Measurements from ENCODE around the gene CEP85. TPM values are rescaled to one million over a fixed set of nuclear protein-coding genes. Genes with fewer than 3 reads are reported as not detected.
A peak's percentile ranks its signal among the peaks of the same experiment; 100 is the strongest.
"Not testable (repeated sequence)": the region's sequence is repeated elsewhere in the genome, so short reads cannot be mapped to it uniquely, and the experiment has no call there.

The CEP85 gene
- total and polyA plus RNA-seq, 2 donors: 9.7 to 18.7 TPM

GRCh38 chr1:26289158-26290059, 55.4 kb downstream of the CEP85 start:
- WGBS: 33% methylated on average over 21 of the region's 21 CpGs

GRCh38 chr1:26290122-26290881, 56.3 kb downstream of the CEP85 start:
- H3K27me3 ChIP-seq (ENCODE audit: control insufficient read depth in 2 of 2, insufficient read depth in 1 of 2, low read length in 1 of 2): no peaks in the 10 kb centered on the region
- no peak overlapping the region for H3K4me3 ChIP-seq (ENCODE audit: low read length in 2 of 2)
- peaks cover 66 to 77% of the 10 kb centered on the region in 2 donors for H3K4me1 ChIP-seq (ENCODE audit: control insufficient read depth in 2 of 2, insufficient read depth in 2 of 2, low read length in 2 of 2)
- H3K36me3 ChIP-seq (ENCODE audit: control insufficient read depth in 2 of 2, insufficient read depth in 2 of 2, low read length in 1 of 2): peaks cover 5 to 18% of the 10 kb centered on the region in 2 donors
- peak overlapping the region; percentile 99 for H3K27ac ChIP-seq (ENCODE audit: low read depth in 1 of 2, low read length in 1 of 2)
- DNase-seq (ENCODE audit: low read depth in 6 of 9, low spot score in 9 of 9): peak in 1 of 9 donors; percentile 64
- 58% methylated on average over 11 of the region's 11 CpGs for WGBS
- H3K9me3 ChIP-seq (ENCODE audit: control insufficient read depth in 2 of 2, insufficient read depth in 1 of 2, low read length in 1 of 2): peaks cover 0 to 18% of the 10 kb centered on the region in 2 donors

More at GRCh38 chr1:26289158-26290059, 55.4 kb downstream of the CEP85 start:
- H3K27ac ChIP-seq (ENCODE audit: low read depth in 1 of 2, low read length in 1 of 2): peak overlapping the region; percentile 99
- peaks cover 74 to 86% of the 10 kb centered on the region in 2 donors for H3K4me1 ChIP-seq (ENCODE audit: control insufficient read depth in 2 of 2, insufficient read depth in 2 of 2, low read length in 2 of 2)
- H3K4me3 ChIP-seq (ENCODE audit: low read length in 2 of 2): no peak overlapping the region
- H3K27me3 ChIP-seq (ENCODE audit: control insufficient read depth in 2 of 2, insufficient read depth in 1 of 2, low read length in 1 of 2): no peaks in the 10 kb centered on the region
- H3K36me3 ChIP-seq (ENCODE audit: control insufficient read depth in 2 of 2, insufficient read depth in 2 of 2, low read length in 1 of 2): peaks cover 5 to 19% of the 10 kb centered on the region in 2 donors
- peaks cover 0 to 18% of the 10 kb centered on the region in 2 donors for H3K9me3 ChIP-seq (ENCODE audit: control insufficient read depth in 2 of 2, insufficient read depth in 1 of 2, low read length in 1 of 2)
- DNase-seq (ENCODE audit: low read depth in 6 of 9, low spot score in 9 of 9): peak in 5 of 9 donors; percentile 63 to 89 (median 71)

GRCh38 chr1:26290882-26291261, 56.9 kb downstream of the CEP85 start:
- Histone ChIP-seq H3K4me1 (ENCODE audit: control insufficient read depth in 2 of 2, insufficient read depth in 2 of 2, low read length in 2 of 2) (peaks cover 60 to 71% of the 10 kb centered on the region in 2 donors), H3K9me3 (ENCODE audit: control insufficient read depth in 2 of 2, insufficient read depth in 1 of 2, low read length in 1 of 2) (peaks cover 0 to 18% of the 10 kb centered on the region in 2 donors), H3K36me3 (ENCODE audit: control insufficient read depth in 2 of 2, insufficient read depth in 2 of 2, low read length in 1 of 2) (peaks cover 5 to 22% of the 10 kb centered on the region in 2 donors), H3K27me3 (ENCODE audit: control insufficient read depth in 2 of 2, insufficient read depth in 1 of 2, low read length in 1 of 2) (no peaks in the 10 kb centered on the region), H3K4me3 (ENCODE audit: low read length in 2 of 2) (no peak overlapping the region), H3K27ac (ENCODE audit: low read depth in 1 of 2, low read length in 1 of 2) (peak overlapping the region; percentile 99)
- 78% methylated on average over 11 of the region's 11 CpGs for WGBS
- DNase-seq (ENCODE audit: low read depth in 6 of 9, low spot score in 9 of 9): peak in 1 of 9 donors; percentile 44

GRCh38 chr1:26291433-26291832, 57.4 kb downstream of the CEP85 start:
- no peak for DNase-seq (ENCODE audit: low read depth in 6 of 9, low spot score in 9 of 9)
- peak overlapping the region; percentile 99 for H3K27ac ChIP-seq (ENCODE audit: low read depth in 1 of 2, low read length in 1 of 2)
- H3K4me3 ChIP-seq (ENCODE audit: low read length in 2 of 2): no peak overlapping the region
- 88% methylated on average over 3 of the region's 3 CpGs for WGBS
- peaks cover 56 to 66% of the 10 kb centered on the region in 2 donors for H3K4me1 ChIP-seq (ENCODE audit: control insufficient read depth in 2 of 2, insufficient read depth in 2 of 2, low read length in 2 of 2)
- peaks cover 0 to 18% of the 10 kb centered on the region in 2 donors for H3K9me3 ChIP-seq (ENCODE audit: control insufficient read depth in 2 of 2, insufficient read depth in 1 of 2, low read length in 1 of 2)
- H3K27me3 ChIP-seq (ENCODE audit: control insufficient read depth in 2 of 2, insufficient read depth in 1 of 2, low read length in 1 of 2): no peaks in the 10 kb centered on the region
- H3K36me3 ChIP-seq (ENCODE audit: control insufficient read depth in 2 of 2, insufficient read depth in 2 of 2, low read length in 1 of 2): peaks cover 5 to 27% of the 10 kb centered on the region in 2 donors

GRCh38 chr1:26291939-26292338, 57.9 kb downstream of the CEP85 start:
- Histone ChIP-seq H3K27ac (ENCODE audit: low read depth in 1 of 2, low read length in 1 of 2) (peak overlapping the region; percentile 54 to 99), H3K9me3 (ENCODE audit: control insufficient read depth in 2 of 2, insufficient read depth in 1 of 2, low read length in 1 of 2) (peaks cover 0 to 18% of the 10 kb centered on the region in 2 donors), H3K27me3 (ENCODE audit: control insufficient read depth in 2 of 2, insufficient read depth in 1 of 2, low read length in 1 of 2) (no peaks in the 10 kb centered on the region), H3K36me3 (ENCODE audit: control insufficient read depth in 2 of 2, insufficient read depth in 2 of 2, low read length in 1 of 2) (peaks cover 6 to 32% of the 10 kb centered on the region in 2 donors), H3K4me1 (ENCODE audit: control insufficient read depth in 2 of 2, insufficient read depth in 2 of 2, low read length in 2 of 2) (peaks cover 51 to 61% of the 10 kb centered on the region in 2 donors), H3K4me3 (ENCODE audit: low read length in 2 of 2) (no peak overlapping the region)
- DNase-seq (ENCODE audit: low read depth in 6 of 9, low spot score in 9 of 9): no peak
- WGBS: 95% methylated on average over 4 of the region's 4 CpGs

- 95% methylated on average over 5 of the region's 5 CpGs for WGBS
- not testable (repeated sequence) for DNase-seq (ENCODE audit: low read depth in 6 of 9, low spot score in 9 of 9); H3K4me3 ChIP-seq (ENCODE audit: low read length in 2 of 2); H3K27ac ChIP-seq (ENCODE audit: low read depth in 1 of 2, low read length in 1 of 2); H3K27me3 ChIP-seq (ENCODE audit: control insufficient read depth in 2 of 2, insufficient read depth in 1 of 2, low read length in 1 of 2)
- H3K9me3 ChIP-seq (ENCODE audit: control insufficient read depth in 2 of 2, insufficient read depth in 1 of 2, low read length in 1 of 2): peaks cover 0 to 18% of the 10 kb centered on the region in 2 donors
- H3K36me3 ChIP-seq (ENCODE audit: control insufficient read depth in 2 of 2, insufficient read depth in 2 of 2, low read length in 1 of 2): peaks cover 14 to 40% of the 10 kb centered on the region in 2 donors
- peaks cover 45 to 53% of the 10 kb centered on the region in 2 donors for H3K4me1 ChIP-seq (ENCODE audit: control insufficient read depth in 2 of 2, insufficient read depth in 2 of 2, low read length in 2 of 2)
Measured at GRCh38 chr1:26292735-26293134, 58.7 kb downstream of the CEP85 start.

- no peak for DNase-seq (ENCODE audit: low read depth in 6 of 9, low spot score in 9 of 9)
- Histone ChIP-seq H3K27me3 (ENCODE audit: control insufficient read depth in 2 of 2, insufficient read depth in 1 of 2, low read length in 1 of 2) (no peaks in the 10 kb centered on the region), H3K4me3 (ENCODE audit: low read length in 2 of 2) (no peak overlapping the region), H3K9me3 (ENCODE audit: control insufficient read depth in 2 of 2, insufficient read depth in 1 of 2, low read length in 1 of 2) (peaks cover 0 to 18% of the 10 kb centered on the region in 2 donors), H3K4me1 (ENCODE audit: control insufficient read depth in 2 of 2, insufficient read depth in 2 of 2, low read length in 2 of 2) (peaks cover 33 to 40% of the 10 kb centered on the region in 2 donors), H3K36me3 (ENCODE audit: control insufficient read depth in 2 of 2, insufficient read depth in 2 of 2, low read length in 1 of 2) (peaks cover 16 to 40% of the 10 kb centered on the region in 2 donors), H3K27ac (ENCODE audit: low read depth in 1 of 2, low read length in 1 of 2) (no peak overlapping the region)
- 88% methylated on average over 11 of the region's 11 CpGs for WGBS
Measured at GRCh38 chr1:26293911-26294463, 60.0 kb downstream of the CEP85 start.

- 93% methylated on average over 22 of the region's 22 CpGs for WGBS
Measured at GRCh38 chr1:26295194-26296138, 61.5 kb downstream of the CEP85 start.

More at GRCh38 chr1:26295194-26296138, 61.5 kb downstream of the CEP85 start:
- Histone ChIP-seq H3K27me3 (ENCODE audit: control insufficient read depth in 2 of 2, insufficient read depth in 1 of 2, low read length in 1 of 2) (no peaks in the 10 kb centered on the region), H3K4me3 (ENCODE audit: low read length in 2 of 2) (no peak overlapping the region), H3K27ac (ENCODE audit: low read depth in 1 of 2, low read length in 1 of 2) (no peak overlapping the region), H3K9me3 (ENCODE audit: control insufficient read depth in 2 of 2, insufficient read depth in 1 of 2, low read length in 1 of 2) (peaks cover 0 to 13% of the 10 kb centered on the region in 2 donors), H3K36me3 (ENCODE audit: control insufficient read depth in 2 of 2, insufficient read depth in 2 of 2, low read length in 1 of 2) (peaks cover 16 to 40% of the 10 kb centered on the region in 2 donors), H3K4me1 (ENCODE audit: control insufficient read depth in 2 of 2, insufficient read depth in 2 of 2, low read length in 2 of 2) (peaks cover 18 to 39% of the 10 kb centered on the region in 2 donors)
- no peak for DNase-seq (ENCODE audit: low read depth in 6 of 9, low spot score in 9 of 9)

All from thymus (tissue), 11 donors.